IPS DF 19.7 (cell line): ENCODE measurements around the gene PTPRU.

Experiments used
- DNase-seq: peaks from one replicate; pipeline ENCODE4 v3.0.0-alpha.2; 2013; ENCODE audit warnings: low read depth, low spot score

The PTPRU gene

DNA sequence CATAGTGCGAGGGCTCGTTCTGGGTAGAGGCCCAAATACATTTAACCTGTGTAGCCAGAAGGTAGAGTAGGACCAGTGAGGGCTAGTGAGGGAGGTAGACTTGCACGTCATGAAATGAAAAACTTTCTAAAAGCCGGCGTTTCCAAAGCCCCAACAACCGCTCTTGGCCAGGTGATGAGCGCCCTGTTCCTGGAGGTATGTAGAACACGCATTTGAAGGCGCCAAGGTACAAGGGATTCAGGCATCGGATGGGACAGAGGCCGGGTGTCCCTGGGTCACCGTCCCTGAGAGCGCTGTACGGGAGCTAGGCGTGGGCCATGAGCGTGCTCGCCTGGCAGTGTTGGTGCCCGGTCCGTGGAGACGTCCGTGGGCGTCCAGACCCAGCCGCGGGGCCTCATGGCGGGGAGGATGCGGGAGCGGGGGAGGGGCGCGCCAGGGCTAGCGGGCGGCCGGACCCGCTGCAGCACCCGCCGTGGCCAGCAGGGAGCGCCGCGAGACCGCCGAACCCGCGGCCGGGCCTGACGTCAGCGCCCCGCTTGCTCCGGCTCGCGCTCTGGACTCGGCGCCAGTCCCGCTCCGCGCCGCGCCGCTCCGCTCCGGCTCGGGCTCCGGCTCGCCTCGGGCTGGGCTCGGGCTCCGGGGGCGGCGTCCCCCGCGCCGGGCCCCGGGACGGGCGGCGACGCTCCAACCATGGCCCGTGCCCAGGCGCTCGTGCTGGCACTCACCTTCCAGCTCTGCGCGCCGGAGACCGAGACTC is at the start of gene PTPRU:
TSS of gene PTPRU (plus strand) at position 568 of the 757 bp plus-strand sequence. CDS start at position 691, 123 bp downstream.
- DNase-seq = no peak

DNA sequence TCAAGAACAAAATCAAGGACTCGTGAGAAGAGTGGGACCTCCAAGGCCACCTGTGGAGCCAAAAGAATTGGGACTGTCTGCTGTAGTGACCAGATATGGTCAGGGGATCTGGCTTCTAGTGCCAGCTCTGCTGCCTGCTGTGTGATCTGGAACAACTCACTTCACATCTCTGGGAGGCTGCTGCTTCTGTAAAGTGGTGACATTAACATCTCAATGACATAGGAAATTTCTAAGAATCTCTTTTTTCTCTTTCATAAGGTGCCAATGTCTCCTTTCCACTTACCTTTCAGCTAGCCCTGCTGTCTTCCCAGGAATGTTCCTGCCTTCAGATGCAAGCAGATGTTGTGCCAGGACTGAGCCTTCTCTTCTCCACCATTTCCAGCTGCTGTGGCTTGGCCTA is 49.6 kb upstream of the PTPRU start:
- peak; percentile 85 for DNase-seq

DNA sequence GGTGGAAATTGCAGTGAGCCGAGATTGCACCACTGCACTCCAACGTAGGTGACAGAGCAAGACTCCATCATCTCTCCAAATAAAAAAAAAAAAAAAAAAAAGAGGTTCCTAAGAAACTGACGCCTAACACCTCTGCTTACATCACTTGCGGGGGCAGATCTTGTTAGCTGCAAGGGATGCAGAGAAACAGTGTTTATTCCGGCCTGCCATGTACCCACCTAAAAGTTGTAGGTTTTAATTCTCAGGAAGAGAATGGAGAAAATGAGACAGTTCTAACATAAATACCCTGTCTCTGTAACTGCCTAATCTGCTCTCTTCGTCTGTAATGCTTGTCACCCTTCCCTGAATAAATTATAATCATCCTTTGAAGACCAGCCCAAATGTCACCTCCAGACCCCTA is 45.6 kb upstream of the PTPRU start:
- no peak for DNase-seq

DNA sequence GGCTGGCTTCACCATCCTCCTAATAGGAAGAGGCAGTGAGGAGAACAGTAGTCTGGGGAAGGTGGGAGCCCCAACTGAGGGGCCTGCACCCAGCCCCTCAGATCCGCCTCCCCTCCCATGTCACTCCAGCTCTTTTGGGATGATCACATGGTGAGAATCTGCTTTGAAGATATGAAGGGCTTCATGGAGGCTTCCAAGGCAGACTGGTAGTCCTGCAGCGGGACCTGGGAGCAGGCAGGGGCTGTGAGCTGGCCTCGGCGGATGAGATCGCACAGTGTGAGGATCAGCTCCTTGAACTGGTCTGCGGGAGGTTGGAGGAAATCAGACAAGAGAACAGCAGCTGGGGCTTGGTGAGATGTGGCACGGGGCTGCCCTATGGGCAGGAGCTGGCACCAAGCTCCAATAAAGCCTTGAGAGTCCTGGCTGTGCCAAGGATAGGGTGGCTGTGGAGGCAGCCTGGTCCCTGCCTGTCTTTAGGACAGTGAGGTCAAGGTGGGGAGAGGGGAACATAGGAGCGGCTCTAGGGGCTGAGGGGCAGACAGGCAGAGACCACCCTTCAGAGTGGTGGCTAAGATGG is 42.4 kb upstream of the PTPRU start:
- no peak for DNase-seq

DNA sequence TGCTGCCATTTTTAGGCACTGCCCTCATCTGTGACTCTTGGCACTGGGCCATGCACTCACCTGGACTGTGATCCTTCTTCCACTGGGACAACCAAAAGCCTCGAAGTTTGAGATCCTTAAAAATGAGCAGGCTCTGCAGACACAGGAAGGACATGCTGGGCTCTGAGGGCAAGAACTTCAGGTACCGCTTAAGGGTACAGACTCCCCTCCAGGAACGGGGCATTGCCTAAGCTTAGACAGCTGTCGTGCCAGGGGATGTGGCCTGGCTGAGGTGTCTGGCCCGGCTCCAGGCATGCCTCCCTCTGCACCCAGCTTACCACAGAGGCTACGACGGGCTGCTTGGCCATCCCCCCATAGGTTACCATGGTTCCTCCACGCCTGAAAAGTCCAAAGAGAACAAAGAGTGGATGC is 40.4 kb upstream of the PTPRU start:
- DNase-seq = no peak

DNA sequence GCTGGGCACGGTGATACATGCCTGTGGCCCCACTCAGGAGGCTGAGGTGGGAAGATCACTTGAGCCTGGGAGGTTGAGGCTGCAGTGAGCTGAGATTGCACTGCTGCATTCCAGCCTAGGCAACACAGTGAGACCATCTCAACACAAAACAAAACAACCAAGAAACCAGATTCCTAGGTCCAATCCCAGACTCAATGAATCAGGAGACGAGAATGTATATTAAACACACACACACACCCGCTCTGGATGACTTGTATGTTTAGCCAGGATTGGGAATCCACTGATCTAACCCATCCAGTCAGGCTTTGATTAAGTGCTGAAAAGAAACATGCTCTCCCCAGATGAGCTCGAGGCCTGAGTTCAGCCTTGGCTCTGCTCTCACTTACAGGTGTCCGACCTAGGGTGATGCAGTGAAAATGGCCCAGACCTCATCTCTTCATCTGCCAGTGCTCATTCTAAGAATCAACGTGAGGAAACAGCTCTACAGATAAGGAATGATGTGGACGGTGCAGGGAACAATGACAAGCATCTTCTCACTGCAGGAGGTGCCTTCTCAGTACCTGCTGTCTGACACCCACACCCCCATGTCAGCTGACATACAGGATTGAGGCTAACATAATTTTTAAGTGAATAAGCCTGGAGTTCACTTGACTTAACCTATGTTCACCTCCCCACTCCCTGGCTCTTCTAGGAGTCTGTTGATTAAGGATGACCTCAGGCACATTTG is 39.3 kb upstream of the PTPRU start:
- no peak for DNase-seq

DNA sequence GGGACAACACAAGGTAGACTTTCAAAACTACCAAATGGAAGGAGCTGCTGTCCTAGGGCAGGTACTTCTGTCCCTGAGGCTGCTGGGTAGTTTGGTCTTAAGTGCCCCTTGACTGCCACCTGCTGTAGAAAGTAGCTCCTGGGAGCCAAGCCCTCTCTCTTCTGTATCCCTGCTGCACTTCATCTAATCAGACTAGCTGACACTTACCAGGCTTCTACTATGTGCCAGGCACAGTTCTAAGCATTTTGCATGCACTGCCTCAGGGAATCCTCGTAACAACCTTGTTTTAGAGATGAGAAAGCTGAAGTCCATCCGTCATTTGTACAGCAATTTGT is 38.8 kb upstream of the PTPRU start:
- peak; percentile 45 for DNase-seq

DNA sequence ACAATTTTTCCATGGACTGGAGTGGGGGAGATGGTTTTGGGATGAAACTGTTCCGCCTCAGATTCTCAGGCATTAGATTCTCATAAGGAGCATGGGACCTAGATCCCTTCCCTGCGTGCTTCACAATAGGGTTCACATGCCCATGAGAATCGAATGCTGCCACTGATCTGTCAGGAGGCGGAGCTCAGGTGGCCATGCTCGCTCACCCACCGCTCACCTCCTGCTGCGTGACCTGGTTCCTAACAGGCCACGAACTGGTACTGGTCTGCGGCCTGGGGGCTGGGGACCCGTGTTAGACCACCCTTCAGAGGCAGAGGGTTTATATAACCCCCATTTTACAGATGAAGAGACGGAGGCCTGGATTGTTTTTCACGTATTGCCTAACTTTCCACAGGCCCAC is 38.3 kb upstream of the PTPRU start:
- DNase-seq = no peak

DNA sequence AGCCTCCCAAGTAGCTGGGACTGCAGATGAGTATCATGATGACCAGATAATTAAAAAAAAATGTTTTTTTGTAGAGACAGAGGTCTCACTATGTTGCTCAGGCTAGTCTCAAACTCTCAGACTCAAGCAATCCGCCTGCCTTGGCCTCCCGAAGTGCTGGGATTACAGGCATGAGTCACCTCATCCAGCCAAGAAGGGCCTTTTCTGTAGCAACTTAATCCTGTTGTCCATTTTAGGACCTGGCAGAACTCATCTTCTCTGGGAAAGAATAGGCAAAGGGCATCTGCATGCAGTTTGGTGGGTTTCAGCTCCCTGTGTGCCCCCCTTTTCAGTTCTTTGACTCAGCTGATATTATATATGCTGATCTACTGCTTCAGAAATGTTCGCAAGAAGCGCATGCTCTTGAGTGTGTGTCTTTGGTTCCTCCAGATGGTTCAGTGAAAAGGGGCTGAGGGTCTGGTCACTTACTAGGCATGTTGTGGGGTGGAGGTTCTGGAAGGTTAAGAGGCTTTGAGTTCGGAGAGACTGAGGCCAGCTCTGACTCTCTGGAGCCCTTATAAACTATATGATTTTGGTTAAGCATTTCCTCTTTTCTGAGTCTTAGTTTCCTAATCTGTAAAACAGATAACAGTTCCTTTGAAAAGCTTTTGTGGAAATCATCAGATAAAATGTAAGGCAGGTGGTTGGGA is 35.3 kb upstream of the PTPRU start:
- DNase-seq = no peak

DNA sequence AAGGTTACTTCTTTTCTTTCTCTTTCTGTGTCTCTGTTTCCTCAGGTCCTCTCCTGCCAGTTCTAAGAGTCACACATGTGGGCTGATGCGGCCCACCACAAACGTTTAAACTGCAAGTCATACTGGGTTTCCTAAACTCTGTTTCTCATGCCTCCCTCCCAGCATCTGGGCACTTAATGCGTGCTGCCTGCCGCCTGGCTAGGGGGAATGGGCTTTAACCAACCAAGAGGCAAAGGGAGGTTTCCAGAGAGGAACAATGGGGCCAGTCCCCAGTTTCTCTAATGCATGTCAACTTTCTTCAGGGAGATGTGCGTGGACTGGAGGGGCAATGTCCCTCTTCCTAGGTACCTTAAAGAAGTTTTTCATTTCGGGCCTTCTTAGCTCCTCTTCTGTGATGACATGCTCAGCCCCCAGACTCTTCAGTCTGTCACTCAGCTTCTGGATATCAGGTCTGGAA is 34.7 kb upstream of the PTPRU start:
- no peak for DNase-seq

DNA sequence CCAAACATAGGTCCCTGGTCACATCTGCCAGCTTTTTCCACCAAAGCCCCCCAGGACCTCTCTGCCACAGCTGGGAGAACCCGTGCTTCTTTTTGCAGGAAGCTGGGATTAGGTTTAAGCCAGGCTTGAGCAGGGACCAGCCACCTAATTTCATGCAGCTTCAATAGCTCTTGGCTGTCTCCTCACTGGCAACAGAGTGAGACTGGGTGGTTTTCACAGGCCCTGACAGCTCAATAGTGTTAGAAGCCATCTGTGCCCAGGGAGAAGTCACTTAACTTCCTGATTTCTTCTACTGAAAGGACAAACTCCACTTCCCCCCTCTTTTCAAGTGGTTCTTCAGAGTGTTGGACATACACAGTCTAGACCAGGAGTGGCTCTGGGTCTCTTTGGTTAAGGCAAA is 34.3 kb upstream of the PTPRU start:
- no peak for DNase-seq

DNA sequence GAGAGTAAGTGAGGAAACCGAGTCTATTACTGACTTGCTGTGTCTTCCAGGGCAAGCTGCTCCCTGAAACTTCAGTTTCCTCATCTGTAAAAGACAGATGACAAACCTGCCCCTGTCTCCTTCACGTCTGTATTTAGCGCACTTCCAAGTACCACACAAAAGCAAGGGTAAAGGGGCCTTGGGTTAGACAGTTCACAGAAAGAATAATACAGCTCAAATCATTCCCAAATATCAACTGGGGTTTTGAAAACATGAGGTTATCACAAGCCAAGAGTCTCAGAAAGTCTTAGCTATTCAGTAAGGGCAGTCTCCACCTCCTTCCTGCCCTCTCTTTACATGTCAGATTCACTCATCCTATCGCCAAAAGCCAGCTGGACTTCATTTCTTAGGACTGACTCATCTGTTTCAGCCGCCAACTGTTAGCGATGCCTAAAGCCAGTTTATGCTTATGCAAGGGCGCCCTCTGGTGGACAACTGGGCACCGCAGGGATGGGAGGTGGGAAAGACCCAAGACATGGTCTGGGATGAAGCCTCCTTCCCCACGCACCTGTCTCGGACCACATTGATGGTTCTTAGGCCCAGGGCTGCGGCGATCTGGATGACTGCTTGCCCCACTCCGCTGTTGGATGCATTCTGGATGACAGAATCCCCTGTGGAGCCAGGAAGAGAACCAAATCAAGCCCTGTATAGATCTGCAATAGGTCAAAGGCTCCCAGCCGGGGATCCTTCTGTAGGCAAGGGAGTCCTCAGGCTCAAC is 33.6 kb upstream of the PTPRU start:
- DNase-seq = peak; percentile 86

DNA sequence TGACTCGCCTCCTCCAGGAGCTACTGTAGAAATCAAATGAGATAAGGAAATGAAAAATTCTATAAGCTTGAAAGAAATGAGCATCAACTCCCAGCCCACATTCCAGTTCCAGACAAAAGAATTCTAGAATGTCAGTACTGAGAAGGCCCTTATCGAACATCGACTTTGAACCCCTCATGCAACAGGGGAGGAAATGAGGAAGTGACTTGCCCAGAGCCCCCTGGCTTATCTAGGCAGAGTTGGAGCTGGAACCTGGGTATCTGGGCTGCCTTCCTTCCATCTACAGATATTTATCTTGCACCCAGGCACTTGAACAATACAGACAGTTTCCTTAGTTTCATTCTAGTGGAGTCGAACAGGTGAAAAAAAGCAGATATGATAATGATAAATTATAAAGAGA is 27.9 kb upstream of the PTPRU start:
- no peak for DNase-seq

DNA sequence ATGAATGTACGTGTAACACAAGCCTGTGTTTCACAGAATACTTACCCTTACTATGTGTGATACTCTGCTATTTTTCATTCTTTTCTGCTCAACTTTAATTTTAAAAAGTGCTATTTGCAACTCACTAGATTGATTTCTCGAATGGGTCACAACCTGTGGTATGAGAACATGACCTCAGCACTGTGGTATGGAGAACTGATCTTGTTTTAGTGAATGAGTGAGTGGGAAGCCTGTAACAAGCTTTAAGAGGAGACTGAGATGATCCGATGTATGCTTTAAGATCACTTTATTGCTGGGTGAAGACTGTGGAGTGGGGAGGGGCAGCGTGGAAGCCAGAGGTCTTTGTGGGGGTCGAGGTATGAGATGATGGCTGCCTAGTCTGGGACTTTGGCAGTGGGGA is 27.1 kb upstream of the PTPRU start:
- no peak for DNase-seq

DNA sequence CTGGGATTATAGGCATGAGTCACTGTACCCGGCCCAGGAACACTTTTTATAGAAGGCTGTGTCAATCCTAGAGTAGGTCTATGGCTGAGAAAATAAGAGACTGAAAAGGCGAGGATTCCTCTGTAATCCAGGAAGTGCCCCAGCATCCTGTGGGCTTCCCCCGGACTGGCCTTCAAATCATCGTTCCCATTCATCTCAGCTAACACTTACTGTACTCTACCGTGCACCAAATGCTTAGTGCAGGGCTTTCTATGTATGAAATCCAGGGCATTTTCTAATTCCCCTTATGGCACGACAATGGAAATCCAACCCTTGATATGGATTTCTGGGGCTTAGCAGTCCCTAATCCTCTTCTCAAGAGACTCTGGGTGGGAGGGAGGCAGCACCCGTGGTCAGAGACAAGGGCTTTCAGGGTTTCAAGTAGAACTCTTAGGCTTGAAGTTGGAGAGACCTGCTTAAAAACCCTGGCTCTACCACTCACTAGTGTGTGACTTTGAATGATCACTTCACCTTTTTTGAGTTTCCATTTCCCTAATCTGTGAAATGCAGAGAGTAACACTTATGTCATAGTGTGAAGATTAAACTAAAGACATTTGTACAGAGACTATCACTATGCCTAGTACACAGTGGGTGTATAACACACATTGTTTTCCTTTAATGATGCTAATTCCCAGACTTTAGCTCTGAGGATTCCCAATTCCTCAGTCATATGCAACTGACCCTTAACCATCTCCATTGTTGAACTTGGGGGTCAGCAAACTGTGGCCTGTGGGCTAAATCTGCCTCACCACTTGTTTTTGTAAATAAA is 25.8 kb upstream of the PTPRU start:
- no peak for DNase-seq

DNA sequence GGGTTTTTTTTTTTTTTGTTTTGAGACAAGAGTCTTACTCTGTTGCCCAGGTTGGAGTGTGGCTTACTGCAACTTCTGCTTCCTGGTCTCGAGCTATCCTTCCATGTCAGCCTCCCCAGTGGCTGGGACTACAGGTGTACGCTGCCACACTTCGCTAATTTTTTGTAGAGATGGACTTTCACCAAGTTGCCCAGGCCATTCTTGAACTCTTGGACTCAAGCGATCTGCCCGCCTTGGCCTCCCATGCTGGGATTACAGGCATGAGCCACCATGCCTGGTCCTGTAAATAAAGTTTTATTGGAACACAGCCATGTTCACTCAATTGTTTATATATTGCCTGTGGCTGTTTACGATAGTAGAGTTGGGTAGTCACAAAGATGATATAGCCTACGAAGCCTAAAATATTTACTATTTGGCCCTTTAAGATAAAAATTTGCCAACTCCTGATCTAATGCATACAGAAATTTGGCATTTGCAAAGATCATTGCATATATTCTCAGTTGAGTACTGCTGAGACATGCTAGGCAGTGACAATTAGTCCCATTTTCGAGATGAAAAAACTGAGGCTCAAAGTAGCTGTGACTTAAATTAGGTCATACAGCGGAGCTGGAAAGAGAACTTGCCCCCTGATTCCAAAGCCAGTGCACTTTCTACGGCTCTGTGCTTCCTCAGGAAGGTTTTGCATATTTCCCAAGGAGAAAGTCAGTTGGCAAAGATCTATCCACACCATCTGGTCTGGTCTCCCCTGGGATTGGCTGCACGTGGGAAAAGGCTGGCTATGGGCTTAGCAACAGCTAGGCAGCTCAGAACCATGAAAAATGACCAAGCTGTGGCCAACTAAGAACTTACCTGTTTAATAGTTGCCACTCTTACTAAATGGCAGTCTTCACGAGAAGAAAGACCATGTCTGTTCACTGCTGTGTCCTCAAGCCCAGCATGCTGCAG is 25.0 kb upstream of the PTPRU start:
- DNase-seq = no peak

DNA sequence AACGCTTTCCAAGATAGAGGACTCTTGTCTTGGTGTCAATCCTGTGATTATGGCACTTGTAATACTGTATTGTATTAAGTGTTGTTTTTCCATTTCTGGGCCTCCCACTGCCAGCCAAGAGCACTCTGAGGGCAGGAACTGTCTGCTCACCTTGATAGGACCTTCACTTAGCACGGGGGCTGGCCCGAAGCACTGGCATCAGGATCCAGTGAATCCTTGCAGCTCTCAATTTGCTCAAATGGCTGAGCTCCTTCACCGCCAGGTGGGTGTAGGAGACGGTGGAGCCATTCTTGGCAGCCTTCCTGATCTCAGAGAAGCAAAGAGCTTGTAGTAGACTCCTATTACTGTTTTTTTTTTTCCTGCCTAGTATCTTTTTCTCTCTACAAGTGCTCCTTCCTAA is 23.3 kb upstream of the PTPRU start:
- no peak for DNase-seq

DNA sequence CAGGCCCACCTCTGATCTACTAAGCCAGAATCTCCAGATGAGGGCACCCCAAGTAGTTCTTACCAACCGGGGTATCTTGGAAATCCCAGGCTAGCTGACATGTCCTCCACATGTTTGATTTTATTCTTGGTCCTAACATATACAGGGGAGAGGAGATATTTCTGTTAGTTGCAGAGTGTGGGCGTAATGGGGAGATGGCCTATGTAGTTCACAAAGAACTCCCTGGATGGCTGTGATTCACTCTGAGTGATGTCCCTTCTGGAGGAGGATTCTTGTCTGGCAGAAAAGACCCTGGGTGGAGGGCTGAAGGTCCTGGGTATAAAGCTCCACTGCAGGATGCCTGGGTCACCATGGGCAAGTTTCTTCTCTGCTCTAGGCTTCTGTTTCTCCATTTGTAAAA is 18.7 kb upstream of the PTPRU start:
- no peak for DNase-seq

DNA sequence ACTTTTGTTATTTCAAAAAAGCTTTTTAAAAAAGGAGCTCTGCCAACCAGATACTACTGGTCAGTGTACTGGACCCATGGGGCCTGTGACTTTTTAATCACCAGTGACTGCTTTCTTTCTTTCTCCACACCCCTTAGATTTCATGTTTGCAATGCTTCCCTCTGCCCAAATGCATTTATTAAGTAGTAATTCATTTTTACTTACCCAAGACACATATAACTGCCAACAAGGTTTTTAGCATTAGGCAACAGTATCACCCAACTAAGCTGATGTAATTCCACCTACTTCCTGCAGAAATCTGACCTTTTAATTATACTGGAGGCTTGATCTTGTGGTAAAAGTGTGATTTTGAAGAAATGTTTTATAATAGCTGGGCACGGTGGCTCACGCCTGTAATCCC is 18.1 kb upstream of the PTPRU start:
- no peak for DNase-seq

DNA sequence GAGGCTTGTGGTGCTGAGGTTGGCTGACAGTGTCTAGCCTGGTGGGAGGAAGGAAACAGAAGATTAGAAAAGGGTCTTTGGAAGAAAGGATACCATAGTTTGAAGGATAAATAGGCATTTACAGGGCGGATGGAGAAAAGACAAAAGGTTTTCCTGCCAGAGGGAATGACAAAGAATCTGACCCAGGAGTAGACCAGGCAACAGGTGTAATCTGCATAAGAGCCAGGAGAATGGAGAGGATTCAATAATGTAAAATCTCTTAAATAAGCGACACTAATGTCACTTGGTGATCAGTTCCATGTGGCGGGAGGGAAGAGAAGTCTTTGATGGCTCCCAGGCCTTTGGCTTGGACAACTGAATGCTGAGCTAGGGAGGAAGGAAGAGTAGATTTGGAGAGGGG is 15.0 kb upstream of the PTPRU start:
- DNase-seq = no peak
